PFSK-1 (cell line): ENCODE data around the gene KCNIP4.

Experiments used
- FOXP2 ChIP-seq: optimal IDR thresholded peaks from 2 replicates; pipeline ENCODE3; 2011; ENCODE audit warnings: borderline replicate concordance, control low read depth, inconsistent platforms; ENCODE audit not compliant: insufficient read depth; ENCODE audit errors: extremely low read length, extremely low read depth
- POLR2AphosphoS5 ChIP-seq: IDR thresholded peaks from 2 replicates; pipeline ENCODE4 v1.6.1; 2012; ENCODE audit warnings: low read depth, mild to moderate bottlenecking, control low read depth, low read length, moderate library complexity
- REST ChIP-seq, 2 experiments: IDR thresholded peaks; 2 replicates each; pipeline versions ENCODE4 v1.6.1 to v1.8.0; 2011 to 2012; ENCODE audit warnings: low read depth in 2 of 2, low read length in 2 of 2, control low read depth in 1 of 2, inconsistent platforms in 1 of 2, mild to moderate bottlenecking in 1 of 2, moderate library complexity in 1 of 2; ENCODE audit not compliant: insufficient read depth in 1 of 2
- SIN3A ChIP-seq: IDR thresholded peaks from 2 replicates; pipeline ENCODE4 v1.6.1; 2012; ENCODE audit warnings: mild to moderate bottlenecking, low read length, moderate library complexity, borderline replicate concordance; ENCODE audit not compliant: insufficient read depth
- TAF1 ChIP-seq: IDR thresholded peaks from 2 replicates; pipeline ENCODE4 v1.6.1; 2012; ENCODE audit warnings: low read length, control low read depth, borderline replicate concordance; ENCODE audit not compliant: insufficient read depth

The KCNIP4 gene

GRCh38 chr4:21544415-21544814, 404.2 kb downstream of the KCNIP4 start:
- no peak for TF ChIP-seq POLR2AphosphoS5
- TF ChIP-seq REST (IDR thresholded peaks at IDR 0.05; ENCODE audit: insufficient read depth in 1 of 2, low read depth in 2 of 2, low read length in 2 of 2), result no peak
- no peak for TF ChIP-seq TAF1
- TF ChIP-seq SIN3A, result no peak
- TF ChIP-seq FOXP2, result no peak

- TF ChIP-seq POLR2AphosphoS5 (no peak), TAF1 (no peak), SIN3A (no peak), REST (IDR thresholded peaks at IDR 0.05; ENCODE audit: insufficient read depth in 1 of 2, low read depth in 2 of 2, low read length in 2 of 2) (no peak), FOXP2 (no peak)
These were observed 405.1 kb downstream of the KCNIP4 start for GRCh38 chr4:21543514-21543913.

- TF ChIP-seq REST (IDR thresholded peaks at IDR 0.05; ENCODE audit: insufficient read depth in 1 of 2, low read depth in 2 of 2, low read length in 2 of 2) (no peak), SIN3A (no peak), POLR2AphosphoS5 (no peak), TAF1 (no peak), FOXP2 (no peak)
These were observed 412.7 kb downstream of the KCNIP4 start for GRCh38 chr4:21535898-21536297.

- TF ChIP-seq FOXP2 (no peak), TAF1 (no peak), POLR2AphosphoS5 (no peak), SIN3A (no peak), REST (IDR thresholded peaks at IDR 0.05; ENCODE audit: insufficient read depth in 1 of 2, low read depth in 2 of 2, low read length in 2 of 2) (no peak)
These were observed 417.5 kb downstream of the KCNIP4 start for GRCh38 chr4:21531048-21531447.

- TF ChIP-seq POLR2AphosphoS5, result no peak
- no peak for TF ChIP-seq REST (IDR thresholded peaks at IDR 0.05; ENCODE audit: insufficient read depth in 1 of 2, low read depth in 2 of 2, low read length in 2 of 2)
- no peak for TF ChIP-seq SIN3A
- TF ChIP-seq FOXP2, result no peak
- TF ChIP-seq TAF1, result no peak
These were observed 419.4 kb downstream of the KCNIP4 start for GRCh38 chr4:21529214-21529613.
